PC-9 (cell line): ENCODE measurements around the gene PWWP2A. TPM values are rescaled to one million over a fixed set of nuclear protein-coding genes. Genes with fewer than 3 reads are reported as not detected.

Experiments used
- BruUV-seq: library from RNA; stranded (reverse); fragments of 400-500 nt; replicated peaks from 2 replicates; lab custom pipeline; 2021; lab: Mats Ljungman, UMichigan
- CTCF ChIA-PET: fragments of 300-600 bp; sonication (Branson Sonifier 250); formaldehyde crosslinking; loops from one replicate; lab custom pipeline; 2022; ENCODE audit warnings: antibody characterized with exemption; lab: Charles Lee
- POLR2A ChIA-PET: fragments of 300-600 bp; sonication (Branson Sonifier 250); formaldehyde crosslinking; loops from one replicate; lab custom pipeline; 2022; ENCODE audit warnings: antibody characterized with exemption; ENCODE audit not compliant: unreplicated experiment; lab: Charles Lee
- DNase-seq, 2 experiments: peaks; one replicate each; pipeline versions ENCODE4 v3.0.0 to v3.0.0-alpha.2; 2015 to 2022; ENCODE audit warnings: mixed read lengths in 1 of 2
- H2AFZ ChIP-seq: fragments of 200-600 bp; sonication (generic); 2 replicates; pipeline ENCODE4 v1.8.1; 2017; ENCODE audit warnings: antibody characterized with exemption
- H3F3A ChIP-seq: fragments of 200-600 bp; sonication (generic); 2 replicates; pipeline ENCODE4 v1.8.1; 2017; ENCODE audit warnings: antibody characterized with exemption, mild to moderate bottlenecking, low read depth; ENCODE audit not compliant: insufficient read depth
- H3K27ac ChIP-seq: fragments of 200-600 bp; sonication (generic); 2 replicates; pipeline ENCODE4 v1.6.1; 2016; ENCODE audit warnings: mixed run types
- H3K27me3 ChIP-seq: fragments of 200-600 bp; sonication (generic); 2 replicates; pipeline ENCODE4 v1.6.1; 2016; ENCODE audit warnings: low read depth, mixed run types; ENCODE audit not compliant: insufficient read depth
- H3K36me3 ChIP-seq: fragments of 200-600 bp; sonication (generic); 2 replicates; pipeline ENCODE4 v1.6.1; 2016; ENCODE audit warnings: low read depth, mixed run types
- H3K4me1 ChIP-seq: fragments of 200-600 bp; sonication (generic); replicated peaks from 2 replicates; pipeline ENCODE4 v1.6.1; 2016; ENCODE audit warnings: mixed run types; ENCODE audit not compliant: insufficient read depth
- H3K4me2 ChIP-seq: fragments of 200-600 bp; sonication (generic); 2 replicates; pipeline ENCODE4 v1.6.1; 2017; ENCODE audit warnings: mixed run types
- H3K4me3 ChIP-seq: fragments of 200-600 bp; sonication (generic); 2 replicates; pipeline ENCODE4 v1.6.1; 2016; ENCODE audit warnings: mixed run types
- H3K79me2 ChIP-seq: fragments of 200-600 bp; sonication (generic); 2 replicates; pipeline ENCODE4 v1.6.1; 2017; ENCODE audit warnings: low read depth, mixed run types
- H3K9me2 ChIP-seq: fragments of 200-600 bp; sonication (generic); 2 replicates; pipeline ENCODE4 v1.8.1; 2017; ENCODE audit warnings: mild to moderate bottlenecking; ENCODE audit not compliant: insufficient read depth
- H3K9me3 ChIP-seq: fragments of 200-600 bp; sonication (generic); 2 replicates; pipeline ENCODE4 v1.8.1; 2016; ENCODE audit warnings: low read depth; ENCODE audit not compliant: insufficient read depth
- H4K20me1 ChIP-seq: fragments of 200-600 bp; sonication (generic); 2 replicates; pipeline ENCODE4 v1.8.1; 2017; ENCODE audit not compliant: insufficient read depth
- EZH2 ChIP-seq: fragments of 200-600 bp; sonication (generic); IDR thresholded peaks from 2 replicates; pipeline ENCODE4 v1.8.0; 2017; ENCODE audit warnings: antibody characterized with exemption, low read depth
- intact Hi-C: fragments of 100-400 bp; cut with micrococcal nuclease; formaldehyde crosslinking; loops from one replicate; pipeline ENCODE4 v1.10.0; 2022; ENCODE audit not compliant: unreplicated experiment
- total RNA-seq: library from RNA; stranded (reverse); gene quantifications from 2 replicates; pipeline ENCODE4 v1.2.3, GENCODE V29; 2021
- TF ChIP-seq, protein P1 (sequence below): fragments of 200-600 bp; sonication (generic); conservative IDR thresholded peaks from 2 replicates; pipeline ENCODE4 v1.6.1; 2017; ENCODE audit warnings: mixed run types, antibody characterized with exemption, mild to moderate bottlenecking, moderate library complexity

The PWWP2A gene
- total RNA-seq, 1 experiment from 2014 or later: 19.9 TPM

DNA sequence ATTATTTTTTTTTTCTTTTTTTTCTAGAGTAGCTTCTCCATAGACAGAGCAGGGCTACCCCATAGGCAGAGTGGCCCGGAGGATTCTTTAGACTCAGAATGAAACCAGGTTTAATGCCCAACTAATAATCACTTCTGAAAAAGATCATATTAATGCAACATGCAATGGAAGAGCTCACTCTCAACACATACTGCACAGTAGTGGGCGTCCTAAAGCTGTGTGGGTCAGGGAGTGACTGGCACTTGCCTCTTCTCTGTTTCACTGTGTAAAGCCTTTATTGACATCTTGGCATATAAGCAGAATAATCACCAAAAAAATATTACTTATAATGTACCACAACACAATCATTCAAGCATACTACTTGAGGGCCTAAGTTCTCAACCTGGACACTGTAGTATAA, 11.1 kb downstream of the PWWP2A start:
- BruUV-seq: no TSS peak
- no peak for DNase-seq

DNA sequence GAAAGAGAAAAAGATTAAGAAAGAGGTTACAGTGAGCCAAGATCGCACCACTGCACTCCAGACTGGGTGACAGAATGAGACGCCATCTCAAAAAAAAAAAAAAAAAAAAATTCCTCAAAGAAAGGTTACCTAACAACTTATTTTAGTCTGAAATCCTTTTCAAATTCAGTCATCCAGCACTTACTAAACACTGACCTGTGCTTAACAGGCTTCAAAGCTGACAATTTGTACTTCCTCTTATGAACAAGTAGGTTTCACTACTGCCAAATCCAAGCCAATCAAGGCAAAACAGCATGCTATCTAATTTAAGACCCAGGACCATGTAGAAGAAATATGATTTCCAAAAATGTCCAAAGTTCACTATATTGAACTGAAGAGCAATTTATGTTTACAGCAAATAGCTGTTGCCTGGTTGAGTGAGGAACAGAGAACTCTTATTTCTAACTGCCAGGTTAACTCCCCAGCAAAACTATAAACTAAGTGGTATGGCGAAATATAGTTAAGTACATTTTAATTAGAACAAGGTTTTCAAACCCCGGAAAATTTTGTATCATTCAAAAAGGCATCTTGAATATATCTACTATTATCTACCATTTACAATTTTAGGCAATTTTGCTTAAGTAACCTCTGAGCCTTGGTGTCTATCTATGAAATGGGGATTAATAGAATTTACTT, 13.4 kb downstream of the PWWP2A start:
- no TSS peak for BruUV-seq
- no peaks in the 10 kb centered on the region for H3K9me2 ChIP-seq
- H3K79me2 ChIP-seq: no peaks in the 10 kb centered on the region; the same call in 1 of the 2 replicates
- H3K27ac ChIP-seq: no peak overlapping the region
- H3K36me3 ChIP-seq: no peaks in the 10 kb centered on the region
- H3K9me3 ChIP-seq: no peaks in the 10 kb centered on the region
- no peaks in the 10 kb centered on the region for H4K20me1 ChIP-seq
- ChIA-PET CTCF (no interaction called here), POLR2A (interaction anchor here (0.5 to 0.7 kb wide), 2 partner anchors 118 to 165 kb away, joined by 3 to 8 read pairs; no protein-coding TSS in a partner anchor)
- TF ChIP-seq, protein P1, sequence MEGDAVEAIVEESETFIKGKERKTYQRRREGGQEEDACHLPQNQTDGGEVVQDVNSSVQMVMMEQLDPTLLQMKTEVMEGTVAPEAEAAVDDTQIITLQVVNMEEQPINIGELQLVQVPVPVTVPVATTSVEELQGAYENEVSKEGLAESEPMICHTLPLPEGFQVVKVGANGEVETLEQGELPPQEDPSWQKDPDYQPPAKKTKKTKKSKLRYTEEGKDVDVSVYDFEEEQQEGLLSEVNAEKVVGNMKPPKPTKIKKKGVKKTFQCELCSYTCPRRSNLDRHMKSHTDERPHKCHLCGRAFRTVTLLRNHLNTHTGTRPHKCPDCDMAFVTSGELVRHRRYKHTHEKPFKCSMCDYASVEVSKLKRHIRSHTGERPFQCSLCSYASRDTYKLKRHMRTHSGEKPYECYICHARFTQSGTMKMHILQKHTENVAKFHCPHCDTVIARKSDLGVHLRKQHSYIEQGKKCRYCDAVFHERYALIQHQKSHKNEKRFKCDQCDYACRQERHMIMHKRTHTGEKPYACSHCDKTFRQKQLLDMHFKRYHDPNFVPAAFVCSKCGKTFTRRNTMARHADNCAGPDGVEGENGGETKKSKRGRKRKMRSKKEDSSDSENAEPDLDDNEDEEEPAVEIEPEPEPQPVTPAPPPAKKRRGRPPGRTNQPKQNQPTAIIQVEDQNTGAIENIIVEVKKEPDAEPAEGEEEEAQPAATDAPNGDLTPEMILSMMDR: no peak
- no peak for TF ChIP-seq EZH2
- peaks cover 13% of the 10 kb centered on the region; the same call in 1 of the 2 replicates for H3F3A ChIP-seq
- H3K4me1 ChIP-seq: no peaks in the 10 kb centered on the region
- H3K4me2 ChIP-seq: no peak overlapping the region
- no peak overlapping the region for H2AFZ ChIP-seq
- H3K27me3 ChIP-seq: no peaks in the 10 kb centered on the region
- H3K4me3 ChIP-seq: no peak overlapping the region
- DNase-seq: no peak
- intact Hi-C loops: no loop called here

More for the DNA sequence above, 11.1 kb downstream of the PWWP2A start:
- H2AFZ ChIP-seq: no peak overlapping the region
- 0 out of 2 replicates have a peak, but pooled peaks cover 13% of the 10 kb centered on the region for H3F3A ChIP-seq
- no peaks in the 10 kb centered on the region for H4K20me1 ChIP-seq
- ChIA-PET CTCF (interaction anchor here (0.6 kb wide), 1 partner anchor 329 kb away, joined by 5 read pairs; no protein-coding TSS in a partner anchor), POLR2A (no interaction called here)
- H3K9me2 ChIP-seq: no peaks in the 10 kb centered on the region
- no peak overlapping the region for H3K27ac ChIP-seq
- no peak overlapping the region for H3K4me3 ChIP-seq
- no peaks in the 10 kb centered on the region for H3K9me3 ChIP-seq
- no peak overlapping the region for H3K4me2 ChIP-seq
- intact Hi-C loops: no loop called here
- TF ChIP-seq, protein P1: no peak
- TF ChIP-seq EZH2: no peak
- peaks cover 5% of the 10 kb centered on the region; the same call in 1 of the 2 replicates for H3K36me3 ChIP-seq
- no peaks in the 10 kb centered on the region for H3K4me1 ChIP-seq
- H3K27me3 ChIP-seq: no peaks in the 10 kb centered on the region
- no peaks in the 10 kb centered on the region; the same call in 1 of the 2 replicates for H3K79me2 ChIP-seq

DNA sequence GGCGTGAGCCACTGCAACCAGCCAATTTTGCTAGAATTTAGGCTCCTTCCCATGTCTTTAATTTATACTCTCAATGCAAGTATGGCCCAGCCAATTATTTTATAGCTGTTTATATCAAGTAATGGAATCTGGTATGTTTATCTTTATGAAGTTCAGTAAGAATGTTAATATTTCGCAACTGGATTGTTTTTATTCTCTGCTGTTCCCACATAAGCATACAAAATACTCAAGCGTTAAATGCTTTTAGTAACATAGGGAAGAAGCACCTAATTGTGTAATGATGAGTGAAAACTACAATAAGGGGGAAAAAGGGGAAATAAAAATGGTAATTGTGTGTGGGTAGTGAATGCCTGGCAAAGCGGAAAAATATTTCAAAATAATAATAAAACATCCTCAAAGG, 21.3 kb downstream of the PWWP2A start:
- BruUV-seq: no TSS peak
- ChIA-PET CTCF (no interaction called here), POLR2A (no interaction called here)
- Histone ChIP-seq H4K20me1 (no peaks in the 10 kb centered on the region), H2AFZ (no peak overlapping the region), H3K27ac (no peak overlapping the region), H3K9me2 (no peaks in the 10 kb centered on the region), H3K27me3 (no peaks in the 10 kb centered on the region), H3K9me3 (no peaks in the 10 kb centered on the region), H3K36me3 (0 out of 2 replicates have a peak, but pooled peaks cover 6% of the 10 kb centered on the region), H3K4me3 (no peak overlapping the region), H3K79me2 (no peaks in the 10 kb centered on the region; the same call in 1 of the 2 replicates), H3F3A (no peaks in the 10 kb centered on the region; the same call in 1 of the 2 replicates), H3K4me2 (no peak overlapping the region), H3K4me1 (no peaks in the 10 kb centered on the region)
- TF ChIP-seq, protein P1: no peak
- no peak for TF ChIP-seq EZH2
- DNase-seq: no peak
- intact Hi-C loops: no loop called here
